GM19099 (cell line): Measurements from ENCODE around the gene HOOK1.
A peak's percentile ranks its signal among the peaks of the same experiment; 100 is the strongest.

ENCODE experiments used
- POLR2A ChIP-seq: IDR thresholded peaks from 3 replicates; pipeline ENCODE4 v1.6.1; 2011; ENCODE audit warnings: low read depth; ENCODE audit not compliant: insufficient read length; ENCODE audit errors: extremely low read depth

Gene HOOK1

DNA sequence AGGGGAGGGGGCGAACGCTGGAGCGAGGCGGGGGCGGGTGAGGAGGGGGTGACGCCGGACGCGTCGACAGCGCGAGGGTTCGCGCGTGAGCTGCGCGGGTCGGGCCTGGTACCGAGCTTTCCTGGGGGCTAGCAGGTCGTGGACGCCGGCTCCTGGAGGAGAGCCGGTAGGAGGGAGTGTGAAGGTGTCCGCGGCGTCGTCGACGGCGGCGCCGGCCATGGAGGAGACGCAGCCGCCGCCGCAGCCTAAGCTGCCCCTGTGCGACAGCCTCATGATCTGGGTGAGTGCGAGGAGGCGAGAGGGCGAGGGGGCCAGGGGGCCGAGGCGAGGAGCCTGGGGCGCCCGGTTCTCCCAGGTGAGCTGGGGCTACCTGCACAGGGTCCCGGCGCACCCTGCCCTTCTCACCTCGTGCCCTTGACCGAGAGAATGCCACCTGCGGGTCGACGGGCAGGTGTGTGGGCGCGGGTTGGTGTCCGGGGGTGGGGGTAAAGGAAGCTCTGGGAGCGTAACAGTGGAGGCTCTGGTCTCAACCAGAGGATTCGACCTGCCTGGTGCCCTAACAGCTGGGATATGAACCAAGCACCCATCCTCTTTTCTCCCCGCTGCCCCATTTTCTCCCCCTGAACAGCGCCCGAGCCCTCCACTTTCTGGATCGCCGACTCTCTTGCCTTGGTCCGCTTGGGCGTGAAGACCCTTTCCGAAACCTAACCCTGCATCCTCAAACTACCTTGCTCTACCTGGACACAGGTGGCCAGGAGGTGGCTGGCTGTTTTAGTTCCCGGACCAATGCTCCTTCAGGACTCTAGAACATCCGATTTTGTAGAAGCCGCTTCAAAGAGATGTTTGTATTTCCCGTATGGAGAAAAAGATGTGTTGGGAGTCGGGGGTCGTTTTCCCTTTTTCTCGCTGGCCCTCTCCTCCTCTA, at the start of gene HOOK1:
Gene HOOK1, plus strand, starts transcription at position 49 of the 925 bp plus-strand sequence. Its CDS starts 169 bp downstream, at position 218.
- TF ChIP-seq POLR2A: peak; percentile 39

DNA sequence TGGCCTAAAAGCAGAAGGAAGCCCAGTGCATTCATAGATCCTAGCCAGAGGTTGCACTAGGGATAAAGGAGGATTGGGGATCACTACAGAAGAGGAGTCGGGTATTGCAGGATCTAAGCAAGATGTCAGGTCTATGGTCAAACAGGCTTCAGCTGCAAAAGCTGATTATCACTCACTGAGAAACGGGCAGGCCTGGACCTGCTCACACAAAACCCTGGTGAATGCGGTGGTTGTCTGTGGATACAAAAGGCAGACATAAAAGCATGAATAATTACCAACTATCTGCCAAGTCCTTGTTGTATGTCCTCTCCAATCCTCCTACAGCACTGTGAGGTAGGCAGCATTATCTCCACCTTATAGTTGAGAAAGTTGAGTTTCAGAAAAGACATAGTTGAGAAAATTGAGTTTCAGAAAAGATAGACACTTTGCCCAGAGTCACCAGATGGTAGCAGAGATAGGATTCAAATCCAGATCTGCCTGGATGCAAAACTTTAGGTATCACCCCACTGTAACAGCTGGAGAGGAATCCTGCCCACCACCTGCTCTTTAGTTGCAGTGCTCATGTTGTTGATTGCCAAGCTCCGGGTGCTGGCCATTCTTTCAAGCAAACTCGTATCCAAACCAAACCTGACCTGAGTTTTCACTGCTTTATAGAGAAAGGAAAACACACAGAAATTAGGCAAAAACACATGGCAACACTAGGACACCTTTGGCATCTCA, 49.6 kb upstream of the HOOK1 start:
- TF ChIP-seq POLR2A: no peak

DNA sequence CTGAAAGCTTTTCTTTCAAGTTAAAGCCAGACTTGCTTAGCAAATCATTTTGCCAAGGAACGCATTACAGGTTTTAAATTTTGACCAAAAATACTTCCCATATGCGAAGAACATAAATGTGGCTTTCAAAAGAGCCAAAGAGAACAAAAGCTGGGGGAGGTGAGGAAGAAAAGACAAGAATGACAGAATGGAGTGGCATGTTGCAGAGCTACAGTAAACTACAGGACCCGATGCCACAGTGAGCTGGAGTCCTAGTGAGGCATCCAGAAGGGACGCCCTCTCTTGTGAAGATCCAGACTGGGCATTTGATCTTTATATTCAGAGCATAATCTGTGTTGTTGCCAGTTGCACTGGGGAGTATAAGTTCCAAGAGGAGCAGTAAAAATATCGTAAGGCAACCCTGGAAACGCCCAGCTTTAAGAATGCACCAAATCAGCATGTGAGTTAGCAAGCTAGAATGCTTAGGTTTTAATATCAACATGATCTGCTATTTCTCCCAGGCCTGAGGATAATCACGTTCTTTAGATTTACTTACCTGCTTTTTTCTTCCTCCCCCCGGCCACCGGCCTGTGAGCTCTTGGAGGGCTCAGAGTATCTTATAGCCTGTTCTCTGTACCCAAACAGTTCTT, 48.4 kb upstream of the HOOK1 start:
- no peak for TF ChIP-seq POLR2A

GRCh38 chr1:59767119-59767518, 47.6 kb upstream of the HOOK1 start:
- no peak for TF ChIP-seq POLR2A

DNA sequence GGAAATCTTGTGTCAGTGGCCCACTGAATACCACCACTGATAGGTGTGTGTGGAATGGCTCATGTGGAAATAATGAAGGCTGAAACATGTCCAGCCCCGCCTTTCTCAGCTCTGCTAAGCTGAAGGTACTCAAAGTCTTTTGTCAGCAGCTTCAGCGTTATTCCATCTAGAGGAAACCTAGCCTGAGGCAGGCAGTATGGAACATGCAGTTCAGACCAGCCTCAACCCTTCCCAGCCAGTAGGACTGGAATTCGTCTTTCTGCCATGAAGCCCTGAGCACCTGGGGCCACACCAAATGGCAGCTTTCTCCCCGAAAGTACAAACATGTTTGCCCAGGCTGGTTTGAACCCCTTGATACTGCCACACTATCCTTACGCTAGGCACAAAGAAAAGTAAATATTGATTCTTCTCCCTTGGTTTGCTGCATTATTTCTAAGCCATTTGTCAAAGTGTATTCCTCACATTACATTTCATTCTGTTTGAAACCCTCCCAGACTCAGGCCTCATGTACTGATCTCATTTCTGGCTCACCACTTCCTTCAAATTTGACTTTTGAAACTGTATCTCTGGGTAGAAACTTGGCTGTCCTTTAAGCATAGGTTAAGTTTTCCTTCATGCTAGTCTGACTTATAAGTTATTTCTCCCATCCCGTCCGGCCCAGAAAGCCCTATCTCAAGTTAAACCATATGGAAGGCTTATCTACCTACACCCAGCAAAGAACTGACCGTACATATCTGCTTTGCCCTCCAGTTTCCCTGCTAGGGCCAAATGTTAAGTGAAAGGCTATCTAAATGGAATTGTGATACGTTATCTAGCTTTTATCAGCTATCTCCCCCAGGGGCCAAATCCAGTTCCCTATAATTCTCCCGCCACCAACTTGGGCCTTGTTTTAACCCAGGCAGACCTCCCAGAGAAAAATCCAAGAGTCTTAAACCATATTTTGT, 45.7 kb upstream of the HOOK1 start:
- TF ChIP-seq POLR2A: no peak

- TF ChIP-seq POLR2A: no peak
Observed at GRCh38 chr1:59769736-59770095, 45.0 kb upstream of the HOOK1 start.

GRCh38 chr1:59771361-59771760, 43.4 kb upstream of the HOOK1 start:
- TF ChIP-seq POLR2A: no peak

- TF ChIP-seq POLR2A: no peak
Observed at GRCh38 chr1:59775480-59775879, 39.3 kb upstream of the HOOK1 start.

GRCh38 chr1:59776960-59777852, 37.5 kb upstream of the HOOK1 start:
- TF ChIP-seq POLR2A: no peak

DNA sequence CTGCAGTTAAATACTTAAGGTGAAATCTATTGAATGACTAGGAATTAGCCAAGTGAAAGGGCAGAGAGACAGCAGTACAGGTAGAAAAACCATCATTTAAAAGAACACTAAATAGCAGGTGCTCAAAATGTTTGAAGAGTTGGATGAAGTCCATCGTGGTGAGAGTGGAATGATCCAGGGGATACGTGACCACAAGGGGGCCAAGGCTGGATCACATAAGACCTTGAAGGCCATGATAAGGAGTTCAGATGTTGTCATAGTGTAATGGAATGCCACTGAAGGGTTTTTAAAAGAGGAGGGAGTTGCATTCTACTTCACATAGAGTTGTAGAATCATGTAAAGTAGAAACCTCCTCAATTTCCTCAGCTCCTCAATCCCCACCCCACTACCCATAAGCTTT, 34.8 kb upstream of the HOOK1 start:
- TF ChIP-seq POLR2A: no peak

DNA sequence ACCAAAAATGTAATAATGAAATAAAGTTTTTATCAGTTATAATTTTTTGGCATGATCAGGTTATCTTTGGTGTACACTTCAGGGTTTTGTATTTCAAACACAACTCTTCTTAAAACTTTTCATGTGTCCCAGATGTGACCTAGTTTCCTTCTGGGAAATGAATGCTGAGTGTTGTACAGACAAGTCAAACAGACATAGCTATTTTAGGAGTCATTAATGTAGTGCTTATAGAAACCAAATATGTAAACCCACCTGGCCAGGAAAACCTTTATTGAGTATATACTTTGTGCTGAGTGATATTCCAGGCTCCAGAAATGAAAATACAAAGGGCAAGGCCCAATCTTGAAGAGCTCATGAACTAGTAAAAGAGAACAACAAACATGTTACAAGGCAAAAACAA, 25.9 kb upstream of the HOOK1 start:
- no peak for TF ChIP-seq POLR2A

DNA sequence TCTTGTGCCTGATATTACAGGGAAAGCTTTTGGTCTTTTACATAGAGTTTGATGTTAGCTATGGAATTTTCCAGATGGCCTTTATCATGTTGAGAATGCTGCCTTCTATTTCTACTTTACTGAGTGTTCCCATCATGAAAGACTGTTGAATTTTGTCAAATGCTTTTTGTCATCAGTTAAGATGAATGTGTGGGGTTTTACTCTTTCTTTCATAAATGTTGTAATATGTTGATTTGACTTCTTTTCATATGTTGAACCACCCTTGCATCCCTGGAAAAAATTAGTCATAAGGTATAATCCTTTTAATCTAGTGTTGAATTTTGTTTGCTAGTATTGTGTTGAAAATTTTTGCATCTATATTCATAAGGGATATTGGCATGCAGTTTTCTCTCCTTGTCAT, 16.1 kb upstream of the HOOK1 start:
- no peak for TF ChIP-seq POLR2A

DNA sequence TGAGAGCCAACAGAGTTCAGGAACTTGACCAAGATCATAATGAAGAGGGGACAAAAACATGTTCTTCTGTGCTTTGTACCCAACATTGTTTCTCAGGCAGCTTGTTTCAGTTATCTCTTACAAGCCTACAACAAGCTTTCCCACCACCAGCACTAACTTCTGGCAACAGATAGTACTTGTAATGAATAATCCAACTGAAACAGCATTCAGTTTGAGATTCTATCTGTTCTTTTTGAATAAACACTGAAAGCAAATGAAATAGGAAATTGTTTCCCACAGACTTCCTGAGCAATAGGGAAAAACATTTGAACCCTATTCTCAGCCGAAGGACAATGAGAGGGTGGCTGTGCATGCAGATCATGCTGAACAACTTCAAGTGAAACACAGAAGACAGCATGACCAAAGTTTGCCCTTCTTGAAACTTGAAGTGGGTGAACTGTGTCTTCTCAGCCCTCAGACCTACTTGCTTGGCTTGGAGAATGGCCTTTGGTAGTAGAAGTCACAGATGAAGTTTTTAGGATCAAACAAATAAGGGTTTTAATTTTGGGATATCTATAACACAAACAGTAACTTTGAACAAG, 11.2 kb upstream of the HOOK1 start:
- TF ChIP-seq POLR2A: no peak

- no peak for TF ChIP-seq POLR2A
Observed at GRCh38 chr1:59804301-59804700, 10.4 kb upstream of the HOOK1 start.

DNA sequence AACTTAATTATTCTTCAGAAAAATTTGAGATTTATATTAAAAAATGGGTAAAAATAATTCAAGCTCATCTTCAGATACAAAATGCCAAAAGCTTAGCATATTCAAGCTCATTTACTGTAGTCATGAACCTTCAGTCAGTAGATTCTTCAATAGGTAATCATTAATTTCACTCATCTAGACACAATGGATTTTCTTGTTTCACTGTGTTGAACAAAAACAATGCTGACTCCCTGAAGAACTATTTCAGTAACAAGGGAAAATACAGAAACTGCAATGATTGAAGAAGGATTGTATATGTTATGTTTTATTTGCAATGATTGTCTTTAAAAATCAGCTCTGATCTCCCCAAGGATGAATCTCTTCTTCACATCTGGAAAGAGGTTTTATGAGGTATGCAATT, 9.2 kb upstream of the HOOK1 start:
- no peak for TF ChIP-seq POLR2A
